NT2/D1 (cell line): Measurements from ENCODE around the gene GDAP2.

Experiments
- DNase-seq: peaks from one replicate; pipeline ENCODE4 v3.0.0-alpha.2; 2011; ENCODE audit warnings: low read depth, low spot score
- H3K27me3 ChIP-seq: 2 replicates; pipeline ENCODE4 v1.6.0; 2011; ENCODE audit warnings: mild to moderate bottlenecking; ENCODE audit not compliant: insufficient read length, insufficient read depth
- H3K36me3 ChIP-seq: 2 replicates; pipeline ENCODE4 v1.6.1; 2011; ENCODE audit warnings: mild to moderate bottlenecking, low read length, mixed read lengths; ENCODE audit not compliant: insufficient read depth, insufficient read length
- H3K4me1 ChIP-seq: 2 replicates; pipeline ENCODE4 v1.5.1; 2011; ENCODE audit not compliant: insufficient read depth, insufficient read length
- H3K4me3 ChIP-seq: 2 replicates; pipeline ENCODE4 v1.5.1; 2011; ENCODE audit warnings: low read depth; ENCODE audit not compliant: insufficient read length
- H3K9ac ChIP-seq: 2 replicates; pipeline ENCODE4 v1.6.0; 2011; ENCODE audit warnings: low read depth; ENCODE audit not compliant: insufficient read length
- H3K9me3 ChIP-seq: 2 replicates; pipeline ENCODE4 v1.5.1; 2011; ENCODE audit warnings: mild to moderate bottlenecking, low read length; ENCODE audit not compliant: insufficient read depth
- SUZ12 ChIP-seq: IDR thresholded peaks from 2 replicates; pipeline ENCODE4 v1.6.1; 2011; ENCODE audit not compliant: insufficient read length, insufficient read depth; ENCODE audit errors: extremely low read depth
- YY1 ChIP-seq: IDR thresholded peaks from 2 replicates; pipeline ENCODE4 v1.6.1; 2011; ENCODE audit not compliant: insufficient read length, insufficient read depth
- ZNF274 ChIP-seq: IDR thresholded peaks from 2 replicates; pipeline ENCODE4 v1.6.1; 2011; ENCODE audit warnings: mild to moderate bottlenecking, low read depth, low read length

Gene GDAP2

DNA sequence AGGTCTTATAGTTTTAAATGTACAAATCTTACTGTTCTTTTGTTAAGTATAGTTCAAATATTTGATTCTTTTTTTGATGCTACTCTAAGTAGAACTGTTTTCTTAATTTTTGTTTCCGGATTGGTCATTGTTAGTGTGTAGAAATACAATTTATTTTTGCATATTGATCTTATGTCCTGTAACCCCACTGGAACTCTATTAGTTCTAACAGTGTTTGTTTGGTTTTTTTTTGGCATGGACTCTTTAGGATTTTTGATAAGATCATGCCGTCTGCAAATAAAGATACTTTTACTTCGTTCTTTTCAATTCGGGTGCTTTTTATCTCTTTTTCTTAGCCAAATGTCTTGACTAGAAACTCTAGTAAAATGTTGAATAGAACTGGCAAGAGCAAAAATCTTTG is 26.5 kb downstream of the GDAP2 start:
- no peaks in the 10 kb centered on the region for H3K9me3 ChIP-seq
- no peak overlapping the region for H3K9ac ChIP-seq
- H3K36me3 ChIP-seq = peaks cover 71% of the 10 kb centered on the region
- TF ChIP-seq ZNF274 = no peak
- TF ChIP-seq YY1 = no peak
- H3K4me3 ChIP-seq = no peak overlapping the region
- H3K4me1 ChIP-seq = no peaks in the 10 kb centered on the region
- H3K27me3 ChIP-seq = no peaks in the 10 kb centered on the region
- DNase-seq = no peak

DNA sequence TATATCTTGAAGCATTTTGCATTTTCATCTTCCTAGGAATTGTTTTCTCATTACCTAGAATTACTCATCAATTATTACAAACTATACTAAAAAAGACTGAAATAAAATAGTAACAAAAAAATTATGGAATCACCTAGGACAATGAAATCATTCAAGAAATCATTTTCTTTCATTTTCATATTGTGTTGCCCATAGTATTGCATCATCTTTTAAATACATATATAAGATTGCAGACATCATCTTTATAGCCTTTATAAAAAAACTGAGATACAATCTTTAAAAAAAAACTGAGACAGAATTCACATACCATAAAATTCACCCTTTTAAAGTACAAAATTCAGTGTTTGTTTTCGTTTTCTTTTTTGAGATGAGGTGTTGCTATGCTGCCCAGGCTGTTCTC is 29.6 kb downstream of the GDAP2 start:
- Histone ChIP-seq H3K36me3 (peaks cover 67% of the 10 kb centered on the region), H3K4me1 (no peaks in the 10 kb centered on the region), H3K9ac (no peak overlapping the region), H3K9me3 (no peaks in the 10 kb centered on the region), H3K4me3 (no peak overlapping the region), H3K27me3 (no peaks in the 10 kb centered on the region)
- no peak for DNase-seq
- TF ChIP-seq YY1 (no peak), ZNF274 (no peak), SUZ12 (no peak)

DNA sequence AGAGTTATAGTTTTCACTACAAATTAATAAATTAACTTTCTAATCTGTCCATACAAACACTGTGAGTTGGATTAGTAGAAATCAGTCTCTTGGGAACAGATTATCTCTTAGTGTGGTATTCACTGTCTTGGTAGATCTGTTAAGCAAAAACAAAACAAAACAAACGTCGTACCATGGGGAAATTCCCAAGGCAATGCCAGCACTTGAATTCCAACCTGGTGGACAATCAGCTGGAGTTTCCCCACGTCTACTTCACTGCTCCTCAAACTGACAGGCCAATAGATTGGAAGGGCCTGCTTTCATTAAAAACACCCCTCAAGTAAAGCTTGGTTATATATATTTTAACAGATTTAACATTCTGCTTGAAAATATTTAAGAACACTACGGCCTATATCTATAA is 31.9 kb downstream of the GDAP2 start:
- Histone ChIP-seq H3K4me1 (no peaks in the 10 kb centered on the region), H3K27me3 (no peaks in the 10 kb centered on the region), H3K36me3 (peaks cover 60% of the 10 kb centered on the region), H3K4me3 (no peak overlapping the region), H3K9me3 (no peaks in the 10 kb centered on the region), H3K9ac (no peak overlapping the region)
- TF ChIP-seq SUZ12 (no peak), ZNF274 (no peak), YY1 (no peak)
- no peak for DNase-seq

GRCh38 chr1:117895482-117896114 is 33.8 kb downstream of the GDAP2 start:
- peak; percentile 80 for DNase-seq
- TF ChIP-seq SUZ12 (no peak), YY1 (no peak), ZNF274 (no peak)
- Histone ChIP-seq H3K36me3 (peaks cover 45% of the 10 kb centered on the region), H3K27me3 (no peaks in the 10 kb centered on the region), H3K9ac (no peak overlapping the region), H3K4me3 (no peak overlapping the region), H3K9me3 (no peaks in the 10 kb centered on the region), H3K4me1 (no peaks in the 10 kb centered on the region)

DNA sequence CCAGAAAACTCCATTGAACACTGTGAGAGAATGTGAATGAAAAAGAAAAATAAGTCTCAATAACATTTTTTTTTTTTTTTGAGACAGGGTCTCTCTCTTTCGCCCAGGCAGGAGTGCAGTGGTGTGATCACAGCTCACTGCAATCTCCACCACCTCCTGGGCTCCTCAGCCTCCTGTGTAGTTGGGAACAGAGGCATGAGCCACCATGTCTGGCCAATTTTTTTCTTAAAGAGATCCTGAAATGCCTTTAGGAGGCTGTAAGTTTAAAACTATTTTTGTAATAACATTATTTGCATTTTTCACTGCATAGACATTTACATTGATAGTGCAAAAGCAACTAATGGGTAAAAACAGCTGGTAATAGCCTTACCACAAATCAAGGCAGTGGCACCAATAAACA is 35.3 kb downstream of the GDAP2 start:
- no peaks in the 10 kb centered on the region for H3K4me1 ChIP-seq
- H3K9me3 ChIP-seq = no peaks in the 10 kb centered on the region
- H3K9ac ChIP-seq = no peak overlapping the region
- no peak overlapping the region for H3K4me3 ChIP-seq
- no peaks in the 10 kb centered on the region for H3K27me3 ChIP-seq
- no peak for TF ChIP-seq SUZ12
- no peak for TF ChIP-seq YY1
- TF ChIP-seq ZNF274 = no peak
- peaks cover 38% of the 10 kb centered on the region for H3K36me3 ChIP-seq
- no peak for DNase-seq

DNA sequence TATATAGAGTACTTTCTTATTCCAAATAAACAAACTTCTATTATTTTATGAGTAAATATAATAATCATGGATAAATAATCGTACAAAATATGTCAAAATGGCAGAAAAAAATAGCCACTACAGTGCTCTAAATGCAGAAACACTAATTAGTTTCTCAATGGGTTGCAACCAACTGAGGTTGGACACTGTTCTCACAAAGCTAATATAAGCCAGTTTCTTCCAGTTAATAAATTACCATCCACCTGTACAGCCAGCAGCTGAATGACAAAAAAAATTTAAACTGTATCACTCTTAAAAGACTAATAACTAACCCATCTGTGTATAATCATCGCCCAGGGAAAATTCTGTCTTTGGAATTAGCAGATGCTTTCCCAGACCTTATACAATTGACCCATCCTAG is 36.9 kb downstream of the GDAP2 start:
- H3K4me1 ChIP-seq = no peaks in the 10 kb centered on the region
- H3K27me3 ChIP-seq = no peaks in the 10 kb centered on the region
- H3K36me3 ChIP-seq = peaks cover 25% of the 10 kb centered on the region
- TF ChIP-seq SUZ12 (no peak), YY1 (no peak), ZNF274 (no peak)
- no peak for DNase-seq
- H3K9ac ChIP-seq = no peak overlapping the region
- no peak overlapping the region for H3K4me3 ChIP-seq
- no peaks in the 10 kb centered on the region for H3K9me3 ChIP-seq

DNA sequence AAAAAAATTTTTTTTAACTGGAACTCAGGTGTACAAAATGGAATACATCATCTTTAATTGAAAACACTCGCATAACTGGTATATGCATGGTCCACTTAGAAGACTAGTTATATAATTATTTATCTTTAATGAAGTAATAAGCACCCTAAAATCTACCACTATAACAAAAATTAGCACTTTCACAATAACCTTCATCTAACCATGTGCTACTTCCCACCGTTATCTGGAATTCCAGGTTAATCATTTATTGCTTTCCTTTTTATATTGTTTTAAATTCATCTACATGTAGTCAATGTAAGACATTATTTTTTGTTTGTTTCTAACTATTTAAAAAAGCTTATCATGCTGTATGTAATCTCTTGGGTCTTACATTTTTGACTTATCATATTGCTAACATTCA is 39.0 kb downstream of the GDAP2 start:
- Histone ChIP-seq H3K9me3 (no peaks in the 10 kb centered on the region), H3K4me1 (no peaks in the 10 kb centered on the region), H3K27me3 (no peaks in the 10 kb centered on the region), H3K4me3 (no peak overlapping the region), H3K36me3 (peaks cover 8% of the 10 kb centered on the region), H3K9ac (no peak overlapping the region)
- no peak for DNase-seq
- TF ChIP-seq YY1 (no peak), ZNF274 (no peak), SUZ12 (no peak)
